ENCODE measurements around the gene FAM3C.

The FAM3C gene

GRCh38 chr7:121414436-121414835 lies 18.3 kb upstream of the FAM3C start:
- no peaks in the 10 kb centered on the region for H3K27me3 ChIP-seq (ENCODE audit: insufficient read depth, low read length)
- no peaks in the 10 kb centered on the region for H3K4me1 ChIP-seq (ENCODE audit: insufficient read depth, low read length, severe bottlenecking)
- H3K79me2 ChIP-seq (ENCODE audit: insufficient read depth, low read length) = no peaks in the 10 kb centered on the region
- no peak overlapping the region for H2AFZ ChIP-seq (ENCODE audit: low read length)
- no peaks in the 10 kb centered on the region for H3F3A ChIP-seq (ENCODE audit: insufficient read depth, low read length)
- TF ChIP-seq EZH2 (IDR thresholded peaks at IDR 0.05; ENCODE audit: borderline replicate concordance, low read length) = no peak
- TF ChIP-seq, protein P1, sequence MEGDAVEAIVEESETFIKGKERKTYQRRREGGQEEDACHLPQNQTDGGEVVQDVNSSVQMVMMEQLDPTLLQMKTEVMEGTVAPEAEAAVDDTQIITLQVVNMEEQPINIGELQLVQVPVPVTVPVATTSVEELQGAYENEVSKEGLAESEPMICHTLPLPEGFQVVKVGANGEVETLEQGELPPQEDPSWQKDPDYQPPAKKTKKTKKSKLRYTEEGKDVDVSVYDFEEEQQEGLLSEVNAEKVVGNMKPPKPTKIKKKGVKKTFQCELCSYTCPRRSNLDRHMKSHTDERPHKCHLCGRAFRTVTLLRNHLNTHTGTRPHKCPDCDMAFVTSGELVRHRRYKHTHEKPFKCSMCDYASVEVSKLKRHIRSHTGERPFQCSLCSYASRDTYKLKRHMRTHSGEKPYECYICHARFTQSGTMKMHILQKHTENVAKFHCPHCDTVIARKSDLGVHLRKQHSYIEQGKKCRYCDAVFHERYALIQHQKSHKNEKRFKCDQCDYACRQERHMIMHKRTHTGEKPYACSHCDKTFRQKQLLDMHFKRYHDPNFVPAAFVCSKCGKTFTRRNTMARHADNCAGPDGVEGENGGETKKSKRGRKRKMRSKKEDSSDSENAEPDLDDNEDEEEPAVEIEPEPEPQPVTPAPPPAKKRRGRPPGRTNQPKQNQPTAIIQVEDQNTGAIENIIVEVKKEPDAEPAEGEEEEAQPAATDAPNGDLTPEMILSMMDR (IDR thresholded peaks at IDR 0.05; ENCODE audit: low read length) = no peak
- H4K20me1 ChIP-seq (ENCODE audit: insufficient read depth, low read length) = no peaks in the 10 kb centered on the region
- no peak overlapping the region for H3K4me3 ChIP-seq (ENCODE audit: low read depth, low read length, poor library complexity, severe bottlenecking)
- no peaks in the 10 kb centered on the region for H3K9me2 ChIP-seq (ENCODE audit: low read depth, low read length)
- no peak overlapping the region for H3K4me2 ChIP-seq (ENCODE audit: low read length)
- H3K36me3 ChIP-seq (ENCODE audit: insufficient read depth, low read length) = no peaks in the 10 kb centered on the region
- H3K27ac ChIP-seq (ENCODE audit: low read depth, low read length, poor library complexity, severe bottlenecking) = no peak overlapping the region
- H3K9me3 ChIP-seq (ENCODE audit: low read length) = no peaks in the 10 kb centered on the region
- no peak overlapping the region for H3K9ac ChIP-seq (ENCODE audit: low read length)

- no peak overlapping the region for H3K4me2 ChIP-seq (ENCODE audit: low read length)
- no peaks in the 10 kb centered on the region for H3K36me3 ChIP-seq (ENCODE audit: insufficient read depth, low read length)
- TF ChIP-seq, protein P1 (IDR thresholded peaks at IDR 0.05; ENCODE audit: low read length) = no peak
- no peak for TF ChIP-seq EZH2 (IDR thresholded peaks at IDR 0.05; ENCODE audit: borderline replicate concordance, low read length)
- H3K9me2 ChIP-seq (ENCODE audit: low read depth, low read length) = no peaks in the 10 kb centered on the region
- H2AFZ ChIP-seq (ENCODE audit: low read length) = no peak overlapping the region
- H3F3A ChIP-seq (ENCODE audit: insufficient read depth, low read length) = no peaks in the 10 kb centered on the region
- H3K9ac ChIP-seq (ENCODE audit: low read length) = no peak overlapping the region
- no peaks in the 10 kb centered on the region for H3K9me3 ChIP-seq (ENCODE audit: low read length)
- H3K4me3 ChIP-seq (ENCODE audit: low read depth, low read length, poor library complexity, severe bottlenecking) = no peak overlapping the region
- H4K20me1 ChIP-seq (ENCODE audit: insufficient read depth, low read length) = no peaks in the 10 kb centered on the region
- no peaks in the 10 kb centered on the region for H3K4me1 ChIP-seq (ENCODE audit: insufficient read depth, low read length, severe bottlenecking)
- no peak overlapping the region for H3K27ac ChIP-seq (ENCODE audit: low read depth, low read length, poor library complexity, severe bottlenecking)
- no peaks in the 10 kb centered on the region for H3K79me2 ChIP-seq (ENCODE audit: insufficient read depth, low read length)
- no peaks in the 10 kb centered on the region for H3K27me3 ChIP-seq (ENCODE audit: insufficient read depth, low read length)
Observed at GRCh38 chr7:121411597-121411979, 15.5 kb upstream of the FAM3C start.

- H3K9me3 ChIP-seq (ENCODE audit: low read length) = no peaks in the 10 kb centered on the region
- H3K27me3 ChIP-seq (ENCODE audit: insufficient read depth, low read length) = no peaks in the 10 kb centered on the region
- no peak overlapping the region for H3K9ac ChIP-seq (ENCODE audit: low read length)
- no peak overlapping the region for H2AFZ ChIP-seq (ENCODE audit: low read length)
- no peaks in the 10 kb centered on the region for H3K79me2 ChIP-seq (ENCODE audit: insufficient read depth, low read length)
- no peak overlapping the region for H3K4me2 ChIP-seq (ENCODE audit: low read length)
- H3F3A ChIP-seq (ENCODE audit: insufficient read depth, low read length) = no peaks in the 10 kb centered on the region
- TF ChIP-seq EZH2 (IDR thresholded peaks at IDR 0.05; ENCODE audit: borderline replicate concordance, low read length) = no peak
- TF ChIP-seq, protein P1 (IDR thresholded peaks at IDR 0.05; ENCODE audit: low read length) = no peak
- no peaks in the 10 kb centered on the region for H3K9me2 ChIP-seq (ENCODE audit: low read depth, low read length)
- no peak overlapping the region for H3K4me3 ChIP-seq (ENCODE audit: low read depth, low read length, poor library complexity, severe bottlenecking)
- no peaks in the 10 kb centered on the region for H4K20me1 ChIP-seq (ENCODE audit: insufficient read depth, low read length)
- H3K36me3 ChIP-seq (ENCODE audit: insufficient read depth, low read length) = no peaks in the 10 kb centered on the region
- H3K4me1 ChIP-seq (ENCODE audit: insufficient read depth, low read length, severe bottlenecking) = no peaks in the 10 kb centered on the region
- no peak overlapping the region for H3K27ac ChIP-seq (ENCODE audit: low read depth, low read length, poor library complexity, severe bottlenecking)
Observed at GRCh38 chr7:121410829-121411596, 14.9 kb upstream of the FAM3C start.

Measured in OCI-LY1 (cell line).